Measurements from ENCODE around the gene KLHL6. TPM values are rescaled to one million over a fixed set of nuclear protein-coding genes. Genes with fewer than 3 reads are reported as not detected.

Gene KLHL6
- total RNA-seq, 1 experiment from 2014 or later, result not detected

DNA sequence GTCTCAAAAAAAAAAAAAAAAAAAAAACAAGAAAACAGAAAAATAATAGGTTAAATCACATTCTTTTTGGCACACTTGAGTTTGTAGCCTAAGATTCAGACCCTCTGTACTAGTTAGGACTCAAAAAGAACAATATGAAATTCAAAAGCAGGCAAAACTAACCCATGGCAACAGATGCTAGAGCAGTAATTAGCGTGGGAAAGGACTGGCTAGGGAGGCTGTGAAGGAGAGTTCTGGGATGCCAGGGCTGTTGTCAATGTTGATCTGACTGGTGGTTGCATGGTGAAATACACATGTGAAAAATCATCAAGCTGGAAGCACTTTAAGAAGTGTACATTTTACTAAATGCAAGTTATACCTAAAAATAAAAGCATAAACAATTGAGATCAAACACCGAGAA is 35.6 kb downstream of the KLHL6 start:
- H2AFZ ChIP-seq (ENCODE audit: low read length), result no peak overlapping the region
- H4K5ac ChIP-seq (ENCODE audit: insufficient read length, low read depth, low read length), result no peak overlapping the region
- H3K4ac ChIP-seq (ENCODE audit: low read depth, low read length), result no peak overlapping the region
- H2BK12ac ChIP-seq (ENCODE audit: insufficient read length, low read depth, low read length), result no peak overlapping the region
- H3K9me3 ChIP-seq (ENCODE audit: control insufficient read depth, low read depth, low read length), result no peaks in the 10 kb centered on the region
- H3K4me1 ChIP-seq (ENCODE audit: insufficient read depth, low read length), result peaks cover 9% of the 10 kb centered on the region; the same call in 1 of the 2 replicates
- H3K23me2 ChIP-seq (ENCODE audit: insufficient read length, low read depth, low read length, poor library complexity, severe bottlenecking), result no peaks in the 10 kb centered on the region
- H3K18ac ChIP-seq (ENCODE audit: insufficient read length, low read depth, low read length), result no peak overlapping the region
- H3T11ph ChIP-seq (ENCODE audit: low read length), result no peak overlapping the region
- Mint-ChIP-seq H3K36me3 (ENCODE audit: insufficient read depth in 1 of 3, low read depth in 3 of 3) (peaks cover 0 to 3% (median 2%) of the 10 kb centered on the region in 3 experiments; a peak in 1 of 7 replicates), H3K27me3 (ENCODE audit: low read depth) (peaks cover 6% of the 10 kb centered on the region), H3K4me1 (peaks cover 40 to 44% of the 10 kb centered on the region in 2 experiments), H3K4me3 (no peak overlapping the region), H3K9me3 (peaks cover 0 to 3% of the 10 kb centered on the region in 2 experiments; a peak in 1 of 5 replicates), H3K27ac (no peak overlapping the region)
- no peak overlapping the region for H2BK20ac ChIP-seq (ENCODE audit: low read depth, low read length, poor library complexity, severe bottlenecking)
- no peaks in the 10 kb centered on the region for H3K79me1 ChIP-seq (ENCODE audit: insufficient read depth, low read depth, low read length, poor library complexity, severe bottlenecking)
- H3K4me2 ChIP-seq (ENCODE audit: insufficient read depth, insufficient read length, low read length), result no peak overlapping the region
- no peak overlapping the region for H3K14ac ChIP-seq (ENCODE audit: insufficient read depth, low read length)
- H3K27ac ChIP-seq (ENCODE audit: insufficient read length, low read depth, low read length), result no peak overlapping the region
- no peak overlapping the region for H2BK15ac ChIP-seq (ENCODE audit: low read depth, low read length)
- no peaks in the 10 kb centered on the region for H4K20me1 ChIP-seq (ENCODE audit: control insufficient read depth, insufficient read depth, insufficient read length)
- H3K27me3 ChIP-seq (ENCODE audit: insufficient read depth, low read length), result no peaks in the 10 kb centered on the region; the same call in 1 of the 2 replicates
- no CpG with 5 or more reads among the region's 2 CpGs for WGBS (ENCODE audit: extremely low coverage, insufficient read length, low lambda C conversion rate)
- DNase-seq, result no peak
- no peak overlapping the region for H3K9ac ChIP-seq (ENCODE audit: extremely low read depth, insufficient read length, low read length)
- H2AK5ac ChIP-seq (ENCODE audit: insufficient read length, low read length), result no peak overlapping the region
- no peak overlapping the region for H2BK5ac ChIP-seq (ENCODE audit: insufficient read length, low read length)
- no peak overlapping the region for H3K56ac ChIP-seq (ENCODE audit: insufficient read length, low read depth, low read length)
- no peak overlapping the region for H4K91ac ChIP-seq (ENCODE audit: insufficient read length, low read depth, low read length)
- TF ChIP-seq, protein P1, sequence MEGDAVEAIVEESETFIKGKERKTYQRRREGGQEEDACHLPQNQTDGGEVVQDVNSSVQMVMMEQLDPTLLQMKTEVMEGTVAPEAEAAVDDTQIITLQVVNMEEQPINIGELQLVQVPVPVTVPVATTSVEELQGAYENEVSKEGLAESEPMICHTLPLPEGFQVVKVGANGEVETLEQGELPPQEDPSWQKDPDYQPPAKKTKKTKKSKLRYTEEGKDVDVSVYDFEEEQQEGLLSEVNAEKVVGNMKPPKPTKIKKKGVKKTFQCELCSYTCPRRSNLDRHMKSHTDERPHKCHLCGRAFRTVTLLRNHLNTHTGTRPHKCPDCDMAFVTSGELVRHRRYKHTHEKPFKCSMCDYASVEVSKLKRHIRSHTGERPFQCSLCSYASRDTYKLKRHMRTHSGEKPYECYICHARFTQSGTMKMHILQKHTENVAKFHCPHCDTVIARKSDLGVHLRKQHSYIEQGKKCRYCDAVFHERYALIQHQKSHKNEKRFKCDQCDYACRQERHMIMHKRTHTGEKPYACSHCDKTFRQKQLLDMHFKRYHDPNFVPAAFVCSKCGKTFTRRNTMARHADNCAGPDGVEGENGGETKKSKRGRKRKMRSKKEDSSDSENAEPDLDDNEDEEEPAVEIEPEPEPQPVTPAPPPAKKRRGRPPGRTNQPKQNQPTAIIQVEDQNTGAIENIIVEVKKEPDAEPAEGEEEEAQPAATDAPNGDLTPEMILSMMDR (conservative IDR thresholded peaks at IDR 0.05), result no peak
- H3K79me2 ChIP-seq (ENCODE audit: insufficient read depth, low read length), result no peaks in the 10 kb centered on the region
- H4K8ac ChIP-seq (replicated peaks; ENCODE audit: insufficient read length, low read depth, low read length), result no peak overlapping the region
- no peak overlapping the region for H2BK120ac ChIP-seq (ENCODE audit: low read depth, low read length, poor library complexity, severe bottlenecking)
- no peak overlapping the region for H3K23ac ChIP-seq (ENCODE audit: insufficient read length, low read depth, low read length)

All from H9 (cell line).